ENCODE results near the gene KLHL33. TPM values are rescaled to one million over a fixed set of nuclear protein-coding genes. Genes with fewer than 3 reads are reported as not detected.

The KLHL33 gene
- total RNA-seq, 1 donor from 2014 or later, result 0.09 TPM

GRCh38 chr14:20384321-20384720 lies 51.6 kb downstream of the KLHL33 start:
- H3K9me3 Mint-ChIP-seq, result no peaks in the 10 kb centered on the region
- no peak for DNase-seq
- H3K27ac Mint-ChIP-seq, result no peak overlapping the region
- intact Hi-C loops (cut with micrococcal nuclease), result no loop called here
- H3K36me3 Mint-ChIP-seq (ENCODE audit: low read depth), result peaks cover 75% of the 10 kb centered on the region
- H3K27me3 Mint-ChIP-seq, result no peaks in the 10 kb centered on the region
- no peak overlapping the region for H3K4me3 Mint-ChIP-seq
- H3K4me1 Mint-ChIP-seq, result no peaks in the 10 kb centered on the region

- no peaks in the 10 kb centered on the region for H3K4me1 Mint-ChIP-seq
- peaks cover 73% of the 10 kb centered on the region for H3K36me3 Mint-ChIP-seq (ENCODE audit: low read depth)
- intact Hi-C loops (cut with micrococcal nuclease), result no loop called here
- no peak for DNase-seq
- no peak overlapping the region for H3K4me3 Mint-ChIP-seq
- no peak overlapping the region for H3K27ac Mint-ChIP-seq
- no peaks in the 10 kb centered on the region for H3K9me3 Mint-ChIP-seq
- no peaks in the 10 kb centered on the region for H3K27me3 Mint-ChIP-seq
These were observed 52.3 kb downstream of the KLHL33 start for GRCh38 chr14:20383636-20384035.

GRCh38 chr14:20383032-20383431 lies 52.9 kb downstream of the KLHL33 start:
- Mint-ChIP-seq H3K27ac (no peak overlapping the region), H3K4me1 (no peaks in the 10 kb centered on the region), H3K36me3 (ENCODE audit: low read depth) (peaks cover 71% of the 10 kb centered on the region), H3K4me3 (no peak overlapping the region), H3K27me3 (no peaks in the 10 kb centered on the region), H3K9me3 (no peaks in the 10 kb centered on the region)
- no peak for DNase-seq
- intact Hi-C loops (cut with micrococcal nuclease), result no loop called here

- Mint-ChIP-seq H3K27ac (no peak overlapping the region), H3K9me3 (no peaks in the 10 kb centered on the region), H3K36me3 (ENCODE audit: low read depth) (peaks cover 71% of the 10 kb centered on the region), H3K4me3 (no peak overlapping the region), H3K27me3 (no peaks in the 10 kb centered on the region), H3K4me1 (no peaks in the 10 kb centered on the region)
- intact Hi-C loops (cut with micrococcal nuclease), result no loop called here
- no peak for DNase-seq
These were observed 53.4 kb downstream of the KLHL33 start for GRCh38 chr14:20382526-20382925.

- Mint-ChIP-seq H3K27me3 (no peaks in the 10 kb centered on the region), H3K27ac (no peak overlapping the region), H3K4me3 (no peak overlapping the region), H3K36me3 (ENCODE audit: low read depth) (peaks cover 75% of the 10 kb centered on the region), H3K9me3 (no peaks in the 10 kb centered on the region), H3K4me1 (no peaks in the 10 kb centered on the region)
- intact Hi-C loops (cut with micrococcal nuclease), result no loop called here
- DNase-seq, result no peak
These were observed 54.6 kb downstream of the KLHL33 start for GRCh38 chr14:20381341-20381740.

- H3K4me1 Mint-ChIP-seq, result no peaks in the 10 kb centered on the region
- intact Hi-C loops (cut with micrococcal nuclease), result no loop called here
- no peak overlapping the region for H3K4me3 Mint-ChIP-seq
- no peaks in the 10 kb centered on the region for H3K27me3 Mint-ChIP-seq
- peaks cover 72% of the 10 kb centered on the region for H3K36me3 Mint-ChIP-seq (ENCODE audit: low read depth)
- H3K27ac Mint-ChIP-seq, result no peak overlapping the region
- DNase-seq, result no peak
- H3K9me3 Mint-ChIP-seq, result no peaks in the 10 kb centered on the region
These were observed 55.3 kb downstream of the KLHL33 start for GRCh38 chr14:20380681-20381080.

GRCh38 chr14:20379743-20380142 lies 56.2 kb downstream of the KLHL33 start:
- Mint-ChIP-seq H3K4me3 (no peak overlapping the region), H3K4me1 (no peaks in the 10 kb centered on the region), H3K9me3 (no peaks in the 10 kb centered on the region), H3K36me3 (ENCODE audit: low read depth) (peaks cover 71% of the 10 kb centered on the region), H3K27me3 (no peaks in the 10 kb centered on the region), H3K27ac (no peak overlapping the region)
- DNase-seq, result no peak
- intact Hi-C loops (cut with micrococcal nuclease), result no loop called here

GRCh38 chr14:20377171-20377570 lies 58.8 kb downstream of the KLHL33 start:
- Mint-ChIP-seq H3K27ac (no peak overlapping the region), H3K4me1 (no peaks in the 10 kb centered on the region), H3K4me3 (no peak overlapping the region), H3K27me3 (no peaks in the 10 kb centered on the region), H3K9me3 (no peaks in the 10 kb centered on the region), H3K36me3 (ENCODE audit: low read depth) (peaks cover 68% of the 10 kb centered on the region)
- intact Hi-C loops (cut with micrococcal nuclease), result no loop called here
- DNase-seq, result no peak

GRCh38 chr14:20376071-20376588 lies 59.8 kb downstream of the KLHL33 start:
- Mint-ChIP-seq H3K4me3 (no peak overlapping the region), H3K27ac (no peak overlapping the region), H3K9me3 (no peaks in the 10 kb centered on the region), H3K27me3 (no peaks in the 10 kb centered on the region), H3K36me3 (ENCODE audit: low read depth) (peaks cover 73% of the 10 kb centered on the region), H3K4me1 (no peaks in the 10 kb centered on the region)
- intact Hi-C loops (cut with micrococcal nuclease), result no loop called here
- no peak for DNase-seq

Other genes starting within 250 kb of the KLHL33 start
- gene OR11G2, start 245.3 kb downstream of the KLHL33 start, total RNA-seq, result not detected in 2 replicates
- gene OR11H6, start 212.5 kb downstream of the KLHL33 start, total RNA-seq, result not detected in 2 replicates
- not detected in 2 replicates for gene OR11H7, start 207.2 kb downstream of the KLHL33 start, total RNA-seq
- gene OR11H4, start 196.9 kb downstream of the KLHL33 start, total RNA-seq, result not detected in 2 replicates
- gene TTC5, start 130.2 kb downstream of the KLHL33 start, total RNA-seq, result 36.2 and 39.7 TPM in 2 replicates
- gene CCNB1IP1, start 102.9 kb downstream of the KLHL33 start, total RNA-seq, result 60.5 and 61.8 TPM in 2 replicates
- 32.0 and 33.1 TPM in 2 replicates for gene PARP2, start 92.5 kb downstream of the KLHL33 start, total RNA-seq
- gene TEP1, start 22.7 kb downstream of the KLHL33 start, total RNA-seq, result 34.6 and 35.8 TPM in 2 replicates
- 69.8 and 76.9 TPM in 2 replicates for gene OSGEP, start 18.6 kb upstream of the KLHL33 start, total RNA-seq
- gene APEX1, start 19.1 kb upstream of the KLHL33 start, total RNA-seq, result 239 and 242 TPM in 2 replicates
- gene PIP4P1, start 25.3 kb upstream of the KLHL33 start, total RNA-seq, result 29.5 and 30.7 TPM in 2 replicates
- 155 and 158 TPM in 2 replicates for gene PNP, start 33.2 kb upstream of the KLHL33 start, total RNA-seq
- gene RNASE10, start 69.4 kb upstream of the KLHL33 start, total RNA-seq, result 0.47 and 0.50 TPM in 2 replicates
- gene RNASE9, start 124.9 kb upstream of the KLHL33 start, total RNA-seq, result not detected in 2 replicates
- not detected in 2 replicates for gene RNASE11, start 151.8 kb upstream of the KLHL33 start, total RNA-seq
- not detected in 2 replicates for gene RNASE12, start 155.2 kb upstream of the KLHL33 start, total RNA-seq
- not detected in 2 replicates for gene OR6S1, start 205.5 kb upstream of the KLHL33 start, total RNA-seq
- 0.24 and 0.26 TPM in 2 replicates for gene RNASE4, start 248.4 kb upstream of the KLHL33 start, total RNA-seq